Lower lobe of right lung (tissue), 2 donors: Measurements from ENCODE around the gene SREBF2. TPM values are rescaled to one million over a fixed set of nuclear protein-coding genes. Genes with fewer than 3 reads are reported as not detected.

ENCODE experiments used
- ATAC-seq, 2 donors: fragments of 200-7000 bp; cut with Tn5 transposase; one replicate each; pipeline ENCODE4 v1.9.1; 2020 to 2022; ENCODE audit warnings: mild to moderate bottlenecking in 2 of 2, moderate library complexity in 2 of 2
- DNase-seq: peaks from one replicate; pipeline ENCODE4 v3.0.0-alpha.2; 2020
- H3K27ac ChIP-seq: fragments of 200-600 bp; one replicate; pipeline ENCODE4 v1.8.0; 2022
- H3K27me3 ChIP-seq: fragments of 200-600 bp; one replicate; pipeline ENCODE4 v1.8.0; 2022; ENCODE audit warnings: low read depth
- H3K36me3 ChIP-seq: fragments of 200-600 bp; one replicate; pipeline ENCODE4 v1.8.0; 2022; ENCODE audit warnings: mild to moderate bottlenecking
- H3K4me1 ChIP-seq: fragments of 200-600 bp; one replicate; pipeline ENCODE4 v1.8.0; 2022
- H3K4me3 ChIP-seq: fragments of 200-600 bp; one replicate; pipeline ENCODE4 v1.8.0; 2022; ENCODE audit warnings: mild to moderate bottlenecking
- H3K9me3 ChIP-seq: fragments of 200-600 bp; one replicate; pipeline ENCODE4 v1.8.0; 2022
- CTCF ChIP-seq: fragments of 200-600 bp; IDR thresholded peaks from one replicate; pipeline ENCODE4 v1.8.0; 2022; ENCODE audit warnings: antibody characterized with exemption, mild to moderate bottlenecking
- intact Hi-C: fragments of 100-400 bp; cut with DNase I; formaldehyde crosslinking; loops from one replicate; pipeline ENCODE4 v1.11.0; 2022
- microRNA-seq: library from miRNA; unstranded; fragments of <30 nt; microRNA quantifications from one replicate; pipeline ENCODE4 v1.2.0, GENCODE V29; 2020; ENCODE audit warnings: borderline number of aligned reads
- total RNA-seq: library from RNA; stranded (reverse); fragmentation: NEBNext Ultra II Directional; extraction: Animal tissue kit (Norgen Biotek cat#: 25700); gene quantifications from one replicate; pipeline ENCODE4 v1.2.1, GENCODE V29; 2021
- donor health status: DM: no; HTN: yes; CAD: no; lungs with severe emphysema.

Gene SREBF2
- total RNA-seq, 1 donor from 2014 or later, result 132 TPM

GRCh38 chr22:41951898-41952474 lies 119.1 kb downstream of the SREBF2 start, which contains the start of gene SMIM45:
Gene SMIM45, plus strand, starts transcription at chr22:41952150.
- DNase-seq (no peak), ATAC-seq (no peak)
- Histone ChIP-seq H3K36me3 (no peaks in the 10 kb centered on the region), H3K4me3 (no peak within 1 kb of the TSS), H3K27me3 (no peaks in the 10 kb centered on the region), H3K27ac (no peak within 1 kb of the TSS), H3K9me3 (no peaks in the 10 kb centered on the region), H3K4me1 (peaks cover 4% of the 10 kb centered on the region)
- intact Hi-C loops, result no loop called here
- no peak for TF ChIP-seq CTCF

GRCh38 chr22:41952713-41953112 lies 119.8 kb downstream of the SREBF2 start:
- H3K27ac ChIP-seq, result no peak overlapping the region
- no peak for DNase-seq
- H3K4me1 ChIP-seq, result peaks cover 4% of the 10 kb centered on the region
- no peak for TF ChIP-seq CTCF
- H3K9me3 ChIP-seq, result no peaks in the 10 kb centered on the region
- H3K4me3 ChIP-seq, result no peak overlapping the region
- H3K27me3 ChIP-seq, result no peaks in the 10 kb centered on the region
- intact Hi-C loops, result no loop called here
- no peak for ATAC-seq
- H3K36me3 ChIP-seq, result no peaks in the 10 kb centered on the region

Small RNA genes lying within 50 kb of the gene (microRNA-seq; reads per million reads assigned to microRNA genes)
- gene MIR33A, result 16.6 reads per million, percentile 24 among the genes with 10 or more reads in this experiment

Other genes with a start within 250 kb of the SREBF2 start
- 47.3 TPM for gene PMM1, start 243.3 kb upstream of the SREBF2 start, total RNA-seq
- gene DESI1, start 212.1 kb upstream of the SREBF2 start, total RNA-seq, result 26.1 TPM
- 162 TPM for gene XRCC6, start 211.8 kb upstream of the SREBF2 start, total RNA-seq
- 95.9 TPM for gene SNU13, start 144.2 kb upstream of the SREBF2 start, total RNA-seq
- 4.3 TPM for gene MEI1, start 133.6 kb upstream of the SREBF2 start, total RNA-seq
- 7.9 TPM for gene CCDC134, start 32.4 kb upstream of the SREBF2 start, total RNA-seq
- gene SHISA8, start 82.0 kb downstream of the SREBF2 start, total RNA-seq, result not detected
- 0.27 TPM for gene TNFRSF13C, start 93.7 kb downstream of the SREBF2 start, total RNA-seq
- gene CENPM, start 114.0 kb downstream of the SREBF2 start, total RNA-seq, result 2.3 TPM
- 2.5 TPM for gene SEPTIN3, start 136.3 kb downstream of the SREBF2 start, total RNA-seq
- gene WBP2NL, start 165.7 kb downstream of the SREBF2 start, total RNA-seq, result 1.9 TPM
- gene NAGA, start 237.7 kb downstream of the SREBF2 start, total RNA-seq, result 40.3 TPM
- gene PHETA2, start 241.1 kb downstream of the SREBF2 start, total RNA-seq, result 12.8 TPM
- gene SMDT1, start 246.6 kb downstream of the SREBF2 start, total RNA-seq, result 119 TPM